ENCODE results near the gene RXRA. TPM values are rescaled to one million over a fixed set of nuclear protein-coding genes. Genes with fewer than 3 reads are reported as not detected.

The RXRA gene
- total and polyA plus RNA-seq, 10 of the 15 experiments (the other 5 are each of a cell fraction or from before 2014, with no cell fraction given): 0.89 to 36.8 (median 11.1) TPM

- no TSS peak for BruUV-seq (replicated peaks)
- CTCF ChIA-PET: no interaction called here
- no peaks in the 10 kb centered on the region for H4K20me1 ChIP-seq (ENCODE audit: control insufficient read depth, insufficient read depth)
- TF ChIP-seq EP300 (IDR thresholded peaks at IDR 0.05; ENCODE audit: borderline replicate concordance in 1 of 2, control insufficient read depth in 1 of 2, low read depth in 2 of 2, low read length in 2 of 2) (no peak), KLF5 (IDR thresholded peaks at IDR 0.05; ENCODE audit: partially characterized antibody) (no peak), TARDBP (IDR thresholded peaks at IDR 0.05; ENCODE audit: borderline replicate concordance) (no peak), ATF7 (IDR thresholded peaks at IDR 0.05; ENCODE audit: low read depth) (no peak), ZBED1 (IDR thresholded peaks at IDR 0.05; ENCODE audit: borderline replicate concordance) (no peak), NFYB (IDR thresholded peaks at IDR 0.05; ENCODE audit: insufficient read depth, low read depth, low read length) (no peak), STAT3 (IDR thresholded peaks at IDR 0.05; ENCODE audit: low read depth, low read length) (no peak), SMAD1 (IDR thresholded peaks at IDR 0.05; ENCODE audit: low read depth, partially characterized antibody) (no peak), WRNIP1 (IDR thresholded peaks at IDR 0.05; ENCODE audit: borderline replicate concordance, low read depth, low read length) (no peak), KAT2A (conservative IDR thresholded peaks at IDR 0.05; ENCODE audit: control insufficient read depth, low read depth, low read length) (no peak), CHD1 (IDR thresholded peaks at IDR 0.05; ENCODE audit: low read depth, low read length) (no peak)
- TF ChIP-seq, protein P1, sequence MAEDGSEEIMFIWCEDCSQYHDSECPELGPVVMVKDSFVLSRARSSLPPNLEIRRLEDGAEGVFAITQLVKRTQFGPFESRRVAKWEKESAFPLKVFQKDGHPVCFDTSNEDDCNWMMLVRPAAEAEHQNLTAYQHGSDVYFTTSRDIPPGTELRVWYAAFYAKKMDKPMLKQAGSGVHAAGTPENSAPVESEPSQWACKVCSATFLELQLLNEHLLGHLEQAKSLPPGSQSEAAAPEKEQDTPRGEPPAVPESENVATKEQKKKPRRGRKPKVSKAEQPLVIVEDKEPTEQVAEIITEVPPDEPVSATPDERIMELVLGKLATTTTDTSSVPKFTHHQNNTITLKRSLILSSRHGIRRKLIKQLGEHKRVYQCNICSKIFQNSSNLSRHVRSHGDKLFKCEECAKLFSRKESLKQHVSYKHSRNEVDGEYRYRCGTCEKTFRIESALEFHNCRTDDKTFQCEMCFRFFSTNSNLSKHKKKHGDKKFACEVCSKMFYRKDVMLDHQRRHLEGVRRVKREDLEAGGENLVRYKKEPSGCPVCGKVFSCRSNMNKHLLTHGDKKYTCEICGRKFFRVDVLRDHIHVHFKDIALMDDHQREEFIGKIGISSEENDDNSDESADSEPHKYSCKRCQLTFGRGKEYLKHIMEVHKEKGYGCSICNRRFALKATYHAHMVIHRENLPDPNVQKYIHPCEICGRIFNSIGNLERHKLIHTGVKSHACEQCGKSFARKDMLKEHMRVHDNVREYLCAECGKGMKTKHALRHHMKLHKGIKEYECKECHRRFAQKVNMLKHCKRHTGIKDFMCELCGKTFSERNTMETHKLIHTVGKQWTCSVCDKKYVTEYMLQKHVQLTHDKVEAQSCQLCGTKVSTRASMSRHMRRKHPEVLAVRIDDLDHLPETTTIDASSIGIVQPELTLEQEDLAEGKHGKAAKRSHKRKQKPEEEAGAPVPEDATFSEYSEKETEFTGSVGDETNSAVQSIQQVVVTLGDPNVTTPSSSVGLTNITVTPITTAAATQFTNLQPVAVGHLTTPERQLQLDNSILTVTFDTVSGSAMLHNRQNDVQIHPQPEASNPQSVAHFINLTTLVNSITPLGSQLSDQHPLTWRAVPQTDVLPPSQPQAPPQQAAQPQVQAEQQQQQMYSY (CRISPR knock-in tag; IDR thresholded peaks at IDR 0.05): no peak
- TF ChIP-seq, protein P2, sequence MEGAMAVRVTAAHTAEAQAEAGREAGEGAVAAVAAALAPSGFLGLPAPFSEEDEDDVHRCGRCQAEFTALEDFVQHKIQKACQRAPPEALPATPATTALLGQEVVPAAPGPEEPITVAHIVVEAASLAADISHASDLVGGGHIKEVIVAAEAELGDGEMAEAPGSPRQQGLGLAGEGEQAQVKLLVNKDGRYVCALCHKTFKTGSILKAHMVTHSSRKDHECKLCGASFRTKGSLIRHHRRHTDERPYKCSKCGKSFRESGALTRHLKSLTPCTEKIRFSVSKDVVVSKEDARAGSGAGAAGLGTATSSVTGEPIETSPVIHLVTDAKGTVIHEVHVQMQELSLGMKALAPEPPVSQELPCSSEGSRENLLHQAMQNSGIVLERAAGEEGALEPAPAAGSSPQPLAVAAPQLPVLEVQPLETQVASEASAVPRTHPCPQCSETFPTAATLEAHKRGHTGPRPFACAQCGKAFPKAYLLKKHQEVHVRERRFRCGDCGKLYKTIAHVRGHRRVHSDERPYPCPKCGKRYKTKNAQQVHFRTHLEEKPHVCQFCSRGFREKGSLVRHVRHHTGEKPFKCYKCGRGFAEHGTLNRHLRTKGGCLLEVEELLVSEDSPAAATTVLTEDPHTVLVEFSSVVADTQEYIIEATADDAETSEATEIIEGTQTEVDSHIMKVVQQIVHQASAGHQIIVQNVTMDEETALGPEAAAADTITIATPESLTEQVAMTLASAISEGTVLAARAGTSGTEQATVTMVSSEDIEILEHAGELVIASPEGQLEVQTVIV (IDR thresholded peaks at IDR 0.05; ENCODE audit: borderline replicate concordance, partially characterized antibody): no peak
- TF ChIP-seq, protein P3, sequence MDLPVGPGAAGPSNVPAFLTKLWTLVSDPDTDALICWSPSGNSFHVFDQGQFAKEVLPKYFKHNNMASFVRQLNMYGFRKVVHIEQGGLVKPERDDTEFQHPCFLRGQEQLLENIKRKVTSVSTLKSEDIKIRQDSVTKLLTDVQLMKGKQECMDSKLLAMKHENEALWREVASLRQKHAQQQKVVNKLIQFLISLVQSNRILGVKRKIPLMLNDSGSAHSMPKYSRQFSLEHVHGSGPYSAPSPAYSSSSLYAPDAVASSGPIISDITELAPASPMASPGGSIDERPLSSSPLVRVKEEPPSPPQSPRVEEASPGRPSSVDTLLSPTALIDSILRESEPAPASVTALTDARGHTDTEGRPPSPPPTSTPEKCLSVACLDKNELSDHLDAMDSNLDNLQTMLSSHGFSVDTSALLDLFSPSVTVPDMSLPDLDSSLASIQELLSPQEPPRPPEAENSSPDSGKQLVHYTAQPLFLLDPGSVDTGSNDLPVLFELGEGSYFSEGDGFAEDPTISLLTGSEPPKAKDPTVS (IDR thresholded peaks at IDR 0.05; ENCODE audit: low read depth, low read length): no peak
Observed at GRCh38 chr9:134297576-134297975, 28.7 kb upstream of the RXRA start.

More at GRCh38 chr9:134297576-134297975, 28.7 kb upstream of the RXRA start:
- no peak overlapping the region for H3K9ac ChIP-seq (ENCODE audit: control insufficient read depth, insufficient read depth, low read length)
- H3K36me3 ChIP-seq (ENCODE audit: control insufficient read depth in 2 of 2, insufficient read depth in 2 of 2, low read length in 1 of 2): no peaks in the 10 kb centered on the region
- no peaks in the 10 kb centered on the region for H3K79me2 ChIP-seq (ENCODE audit: control insufficient read depth, insufficient read depth, low read length)
- POLR2A ChIA-PET: no interaction called here
- H3K27me3 ChIP-seq (replicated peaks in 1 of 2; ENCODE audit: control insufficient read depth in 2 of 2, insufficient read depth in 2 of 2, low read length in 1 of 2): no peaks in the 10 kb centered on the region; a peak in 2 of 4 replicates
- peaks cover 8% of the 10 kb centered on the region for H3K4me1 ChIP-seq (ENCODE audit: control insufficient read depth, insufficient read depth, low read length)
- SMC1A ChIA-PET (ENCODE audit: uncharacterized antibody, unreplicated experiment): no interaction called here
- DNase-seq (ENCODE audit: low read depth, low spot score) (no peak), ATAC-seq (no peak), FAIRE-seq (no peak)
- H3K27ac ChIP-seq (ENCODE audit: control insufficient read depth, insufficient read depth): no peak overlapping the region
- 50% methylated on average over 9 of the region's 9 CpGs for WGBS (ENCODE audit: insufficient coverage, insufficient replicate concordance, low lambda C conversion rate, missing lambda C conversion rate)
- no peaks in the 10 kb centered on the region; the same call in 2 of the 3 replicates for H3K9me3 ChIP-seq (replicated peaks; ENCODE audit: control insufficient read depth, insufficient read depth, low read length)
- intact Hi-C loops (cut with micrococcal nuclease; ENCODE audit: unreplicated experiment) (no loop called here), in situ Hi-C loops (cut with MboI) (no loop called here)
- H3K4me2 ChIP-seq (ENCODE audit: control insufficient read depth, insufficient read depth): no peak overlapping the region
- H2AFZ ChIP-seq (ENCODE audit: control insufficient read depth, low read depth, low read length): no peak overlapping the region
- H3K4me3 ChIP-seq: no peak overlapping the region
- RAD21 ChIA-PET (ENCODE audit: unreplicated experiment): no interaction called here

Measured in GM12878 (cell line).